ENCODE results near the gene DUSP8. TPM values are rescaled to one million over a fixed set of nuclear protein-coding genes. Genes with fewer than 3 reads are reported as not detected.

DUSP8 gene
- total RNA-seq, 2 experiments from 2014 or later: 83.9 to 91.2 TPM

DNA sequence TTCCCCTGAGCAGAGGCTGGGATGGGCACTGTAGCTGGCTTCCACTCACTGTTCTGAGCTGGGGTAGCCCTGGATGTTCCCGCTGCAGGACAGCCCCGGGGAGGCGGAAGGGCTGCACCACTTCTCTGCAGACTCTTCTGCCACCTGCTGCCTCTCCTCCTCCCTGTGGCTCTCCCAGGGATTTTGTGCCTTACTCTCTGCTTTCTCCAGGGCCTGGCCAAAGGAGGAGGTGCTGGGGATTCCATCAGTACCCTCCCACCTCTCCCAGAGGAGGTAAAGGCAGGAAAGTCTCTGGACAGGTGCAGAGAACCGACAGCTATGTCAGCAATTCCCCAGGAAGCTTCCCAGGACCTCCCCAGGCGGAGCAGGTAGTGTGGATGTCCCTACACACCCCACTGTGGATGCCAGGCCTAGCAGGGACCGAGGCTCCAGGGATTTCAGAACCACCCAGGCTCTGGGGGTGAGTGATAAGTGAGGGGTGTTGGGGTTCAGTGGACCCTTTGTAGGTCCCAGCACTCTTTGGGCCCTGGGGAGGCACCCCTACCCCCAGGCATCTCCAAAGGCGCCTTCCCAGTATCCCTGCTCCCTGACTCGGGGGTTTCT is 11.3 kb downstream of the DUSP8 start:
- DNase-seq: no peak
- no peak overlapping the region for H3K4me3 Mint-ChIP-seq
- H3K27ac Mint-ChIP-seq: no peak overlapping the region

DNA sequence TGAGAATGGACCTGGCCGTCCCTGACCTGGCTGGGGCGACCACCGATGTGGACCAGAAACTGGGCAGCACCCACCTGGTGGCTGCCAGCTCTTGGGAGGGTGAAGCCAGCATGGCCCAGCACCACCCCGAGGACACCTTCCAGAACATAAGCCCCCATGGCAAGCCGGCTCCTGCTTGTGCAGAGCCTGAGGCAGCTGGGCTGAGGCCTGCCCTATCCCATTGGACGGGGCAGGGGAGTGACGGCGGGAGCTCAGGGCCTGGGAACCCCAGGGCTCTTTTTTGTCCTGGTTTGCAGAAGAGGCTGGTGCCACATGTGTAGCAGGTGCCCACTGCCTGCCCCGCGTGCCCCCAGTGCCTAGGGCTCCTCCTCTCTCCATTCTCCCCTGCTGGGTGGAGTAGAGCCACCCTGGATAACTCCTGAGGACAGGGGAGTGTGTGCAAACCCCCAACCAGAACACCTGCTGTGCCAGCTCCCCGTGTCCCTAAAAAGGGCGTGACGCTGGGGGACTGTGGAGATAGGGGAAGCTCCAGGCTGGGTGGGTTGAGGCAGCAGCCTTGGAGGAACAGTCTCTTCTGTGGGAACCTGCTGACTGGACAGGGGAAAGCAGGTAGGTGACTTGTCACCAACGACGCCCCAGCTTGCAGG is 11.9 kb downstream of the DUSP8 start:
- ChIA-PET POLR2A (no interaction called here), CTCF (interaction anchor here (1.0 kb wide), 1 partner anchor 14 kb away, joined by 5 read pairs; no protein-coding TSS in a partner anchor)
- no peak overlapping the region for H3K27ac ChIP-seq (ENCODE audit: low read depth in 1 of 2, low read length in 2 of 2)
- H3K4me3 ChIP-seq (ENCODE audit: low read length): no peak overlapping the region
- no peaks in the 10 kb centered on the region for H3K4me1 Mint-ChIP-seq (ENCODE audit: low read depth)
- H3K27me3 Mint-ChIP-seq: peaks cover 13% of the 10 kb centered on the region
- peaks cover 7% of the 10 kb centered on the region for H3K36me3 ChIP-seq (ENCODE audit: insufficient read depth, low read length)
- DNase-seq (peak in 1 of 14 experiments; percentile 26), ATAC-seq (ENCODE audit: poor library complexity) (no peak)
- no peaks in the 10 kb centered on the region for H3K4me1 ChIP-seq (ENCODE audit: insufficient read depth, low read length)
- H3K4me3 Mint-ChIP-seq: peak overlapping the region; percentile 20
- no peak for TF ChIP-seq CTCF (IDR thresholded peaks at IDR 0.05)
- no peaks in the 10 kb centered on the region for H3K9me3 ChIP-seq (ENCODE audit: control insufficient read depth in 1 of 2, insufficient read depth in 1 of 2, low read length in 2 of 2)
- peaks cover 0 to 6% of the 10 kb centered on the region in 2 experiments for H3K27me3 ChIP-seq (ENCODE audit: control insufficient read depth in 1 of 2, insufficient read depth in 2 of 2, low read length in 2 of 2)
- peaks cover 15% of the 10 kb centered on the region for H3K36me3 Mint-ChIP-seq (ENCODE audit: low read depth)
- intact Hi-C loops (cut with DNase I, micrococcal nuclease): no loop called here
- H3K9me3 Mint-ChIP-seq: no peaks in the 10 kb centered on the region
- H3K27ac Mint-ChIP-seq: peak overlapping the region; percentile 14

More for the DNA sequence above, 11.3 kb downstream of the DUSP8 start:
- ATAC-seq (ENCODE audit: poor library complexity): no peak
- H3K9me3 Mint-ChIP-seq: no peaks in the 10 kb centered on the region
- Histone ChIP-seq H3K27ac (ENCODE audit: low read depth in 1 of 2, low read length in 2 of 2) (no peak overlapping the region), H3K27me3 (ENCODE audit: control insufficient read depth in 1 of 2, insufficient read depth in 2 of 2, low read length in 2 of 2) (peaks cover 0 to under 1% of the 10 kb centered on the region in 2 experiments), H3K4me3 (ENCODE audit: low read length) (no peak overlapping the region), H3K36me3 (ENCODE audit: insufficient read depth, low read length) (peaks cover 7% of the 10 kb centered on the region), H3K4me1 (ENCODE audit: insufficient read depth, low read length) (no peaks in the 10 kb centered on the region), H3K9me3 (ENCODE audit: control insufficient read depth in 1 of 2, insufficient read depth in 1 of 2, low read length in 2 of 2) (no peaks in the 10 kb centered on the region)
- H3K27me3 Mint-ChIP-seq: peaks cover 11% of the 10 kb centered on the region
- H3K36me3 Mint-ChIP-seq (ENCODE audit: low read depth): peaks cover 15% of the 10 kb centered on the region
- ChIA-PET CTCF (no interaction called here), POLR2A (no interaction called here)
- H3K4me1 Mint-ChIP-seq (ENCODE audit: low read depth): no peaks in the 10 kb centered on the region
- intact Hi-C loops (cut with DNase I, micrococcal nuclease): no loop called here
- no peak for TF ChIP-seq CTCF (IDR thresholded peaks at IDR 0.05)

DNA sequence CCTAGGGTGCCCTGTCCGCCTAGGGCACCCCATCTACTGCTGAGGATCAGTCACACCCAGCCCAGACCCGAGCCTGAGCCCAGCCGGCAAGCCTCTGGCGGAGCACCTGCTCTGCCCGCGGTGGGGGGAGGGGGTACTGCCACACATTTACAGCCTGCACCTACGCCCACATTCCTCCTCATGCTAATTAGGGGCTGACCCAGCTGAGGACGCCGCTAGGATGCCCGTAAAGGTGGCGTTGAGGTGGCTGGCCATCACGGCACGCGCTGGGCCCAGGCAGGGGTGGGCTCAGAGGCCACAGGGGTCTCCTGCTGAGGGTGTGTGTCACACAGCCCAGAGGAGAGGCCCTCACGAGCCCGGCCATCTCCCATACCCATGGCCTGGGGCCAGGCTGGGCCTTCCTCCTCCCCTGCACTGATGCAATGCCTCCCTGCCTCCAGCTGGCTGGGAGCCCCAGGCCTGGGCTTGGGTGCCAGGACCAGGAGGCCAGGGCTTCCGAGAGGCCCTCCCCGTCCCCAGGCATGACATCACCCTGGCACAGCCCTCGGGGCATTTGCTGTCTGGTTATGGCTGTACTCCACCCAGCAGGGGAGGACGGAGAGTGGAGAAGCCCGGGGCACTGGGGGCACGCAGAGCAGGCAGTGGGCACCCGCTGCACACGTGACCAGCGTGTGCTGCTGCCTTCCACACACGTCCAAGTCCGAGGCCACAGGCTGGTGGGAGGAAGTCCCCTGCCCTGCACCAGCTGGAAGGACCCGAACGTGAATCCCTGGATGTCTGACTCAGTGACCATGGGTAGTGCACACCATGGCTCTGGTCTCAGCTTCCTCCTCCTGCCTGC is 12.7 kb downstream of the DUSP8 start:
- CTCF ChIA-PET: interaction anchor here (1.0 kb wide), 1 partner anchor 15 kb away, joined by 5 read pairs; no protein-coding TSS in a partner anchor
- DNase-seq: peak in 2 of 14 experiments; percentile 28 to 53
- POLR2A ChIA-PET: no interaction called here
- H3K4me3 Mint-ChIP-seq: peak overlapping the region; percentile 20
- Histone ChIP-seq H3K27me3 (ENCODE audit: control insufficient read depth in 1 of 2, insufficient read depth in 2 of 2, low read length in 2 of 2) (peaks cover 0 to 6% of the 10 kb centered on the region in 2 experiments), H3K36me3 (ENCODE audit: insufficient read depth, low read length) (peaks cover 7% of the 10 kb centered on the region), H3K4me1 (ENCODE audit: insufficient read depth, low read length) (no peaks in the 10 kb centered on the region), H3K27ac (ENCODE audit: low read depth in 1 of 2, low read length in 2 of 2) (no peak overlapping the region), H3K9me3 (ENCODE audit: control insufficient read depth in 1 of 2, insufficient read depth in 1 of 2, low read length in 2 of 2) (peaks cover 0 to 2% of the 10 kb centered on the region in 2 experiments), H3K4me3 (ENCODE audit: low read length) (no peak overlapping the region)
- TF ChIP-seq CTCF (IDR thresholded peaks at IDR 0.05): no peak
- intact Hi-C loops (cut with DNase I, micrococcal nuclease): no loop called here
- peaks cover 18% of the 10 kb centered on the region for H3K27me3 Mint-ChIP-seq
- ATAC-seq (ENCODE audit: poor library complexity): peak; percentile 19
- H3K4me1 Mint-ChIP-seq (ENCODE audit: low read depth): no peaks in the 10 kb centered on the region
- H3K27ac Mint-ChIP-seq: peak overlapping the region; percentile 30
- no peaks in the 10 kb centered on the region for H3K9me3 Mint-ChIP-seq
- H3K36me3 Mint-ChIP-seq (ENCODE audit: low read depth): peaks cover 15% of the 10 kb centered on the region
